Prostate gland (tissue), 2 donors: Measurements from ENCODE around the gene CDT1. TPM values are rescaled to one million over a fixed set of nuclear protein-coding genes. Genes with fewer than 3 reads are reported as not detected.
A peak's percentile ranks its signal among the peaks of the same experiment; 100 is the strongest.

Experiments
- DNase-seq: peaks from one replicate; pipeline ENCODE4 v3.0.0-alpha.2; 2019; ENCODE audit warnings: low spot score
- H3K27ac ChIP-seq, 2 donors: fragments of 200-600 bp; sonication (generic); 2 replicates each; pipeline ENCODE4 v1.5.1; 2017 to 2019
- H3K27me3 ChIP-seq: fragments of 200-600 bp; sonication (generic); replicated peaks from 2 replicates; pipeline ENCODE4 v1.5.1; 2019; ENCODE audit not compliant: insufficient read depth
- H3K36me3 ChIP-seq, 2 donors: fragments of 200-600 bp; sonication (generic); 1 replicate in 1 of 2; 2 replicates in 1 of 2; pipeline versions ENCODE4 v1.5.1 to v1.8.1; 2017 to 2019
- H3K4me1 ChIP-seq: fragments of 200-600 bp; sonication (generic); replicated peaks from 2 replicates; pipeline ENCODE4 v1.5.1; 2019
- H3K4me3 ChIP-seq, 2 donors: fragments of 200-600 bp; sonication (generic); 2 replicates each; pipeline ENCODE4 v1.5.1; 2017 to 2019
- H3K9me3 ChIP-seq: fragments of 200-600 bp; sonication (generic); 2 replicates; pipeline ENCODE4 v1.5.1; 2017
- POLR2A ChIP-seq: fragments of 450-650 bp; IDR thresholded peaks from one replicate; pipeline ENCODE4 v1.6.1; 2016; ENCODE audit warnings: antibody characterized with exemption, mild to moderate bottlenecking
- POLR2AphosphoS5 ChIP-seq: sonication (generic); formaldehyde crosslinking; IDR thresholded peaks from one replicate; pipeline ENCODE4 v1.6.1; 2017; ENCODE audit warnings: antibody characterized with exemption
- WGBS: methylation state at CpG from one replicate; pipeline ENCODE4 v1.1.5; 2018; 5-methylcytosine and 5-hydroxymethylcytosine counted together
- intact Hi-C: fragments of 100-400 bp; cut with DNase I; formaldehyde crosslinking; loops from one replicate; pipeline ENCODE4 v1.14.2; 2022
- total RNA-seq, 2 donors: library from RNA; depleted of rRNA; stranded (reverse); fragments of >200 nt; gene quantifications; one replicate each; pipeline ENCODE4 v1.1.0, GENCODE V29; 2016
- TF ChIP-seq, protein P1 (sequence below), 4 experiments: fragments of 200-600 bp in 2 of 4; fragments of 450-650 bp in 2 of 4; sonication (generic) in 2 of 4; IDR thresholded peaks; 1 replicate in 3 of 4; 2 replicates in 1 of 4; pipeline ENCODE4 v1.5.1; 2016 to 2019; ENCODE audit warnings: antibody characterized with exemption in 4 of 4, mild to moderate bottlenecking in 2 of 4, moderate library complexity in 2 of 4

The CDT1 gene
- total RNA-seq, 2 donors from 2014 or later, result 4.3 to 7.6 TPM

DNA sequence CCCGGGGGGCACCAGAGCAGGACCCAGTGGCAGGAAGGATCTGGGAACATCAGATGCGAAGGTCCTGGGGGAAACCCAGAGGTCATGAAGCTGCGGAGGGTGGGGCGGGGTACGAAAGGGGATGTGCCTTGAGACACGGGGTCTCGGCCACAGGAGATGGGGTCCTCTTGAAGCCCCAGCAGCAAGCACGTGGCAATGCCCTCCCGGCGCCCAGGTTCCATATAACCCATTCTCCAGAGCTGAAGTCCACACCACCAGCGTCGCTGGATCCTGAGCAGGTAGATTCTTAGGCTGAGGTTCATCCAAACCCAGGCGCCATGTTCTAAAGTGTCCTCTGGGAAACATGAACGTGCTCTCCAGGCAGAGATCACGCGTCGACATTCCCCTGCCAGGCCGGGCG lies 39.5 kb upstream of the CDT1 start:
- 93% methylated on average over 19 of the region's 19 CpGs for WGBS
- TF ChIP-seq POLR2A, result no peak
- TF ChIP-seq, protein P1, sequence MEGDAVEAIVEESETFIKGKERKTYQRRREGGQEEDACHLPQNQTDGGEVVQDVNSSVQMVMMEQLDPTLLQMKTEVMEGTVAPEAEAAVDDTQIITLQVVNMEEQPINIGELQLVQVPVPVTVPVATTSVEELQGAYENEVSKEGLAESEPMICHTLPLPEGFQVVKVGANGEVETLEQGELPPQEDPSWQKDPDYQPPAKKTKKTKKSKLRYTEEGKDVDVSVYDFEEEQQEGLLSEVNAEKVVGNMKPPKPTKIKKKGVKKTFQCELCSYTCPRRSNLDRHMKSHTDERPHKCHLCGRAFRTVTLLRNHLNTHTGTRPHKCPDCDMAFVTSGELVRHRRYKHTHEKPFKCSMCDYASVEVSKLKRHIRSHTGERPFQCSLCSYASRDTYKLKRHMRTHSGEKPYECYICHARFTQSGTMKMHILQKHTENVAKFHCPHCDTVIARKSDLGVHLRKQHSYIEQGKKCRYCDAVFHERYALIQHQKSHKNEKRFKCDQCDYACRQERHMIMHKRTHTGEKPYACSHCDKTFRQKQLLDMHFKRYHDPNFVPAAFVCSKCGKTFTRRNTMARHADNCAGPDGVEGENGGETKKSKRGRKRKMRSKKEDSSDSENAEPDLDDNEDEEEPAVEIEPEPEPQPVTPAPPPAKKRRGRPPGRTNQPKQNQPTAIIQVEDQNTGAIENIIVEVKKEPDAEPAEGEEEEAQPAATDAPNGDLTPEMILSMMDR (IDR thresholded peaks at IDR 0.05), result no peak
- no peak for TF ChIP-seq POLR2AphosphoS5
- Histone ChIP-seq H3K9me3 (no peaks in the 10 kb centered on the region), H3K36me3 (no peaks in the 10 kb centered on the region), H3K27me3 (no peaks in the 10 kb centered on the region), H3K4me1 (peaks cover 59% of the 10 kb centered on the region), H3K27ac (peak overlapping the region in 1 of 2 donors; percentile 95), H3K4me3 (no peak overlapping the region)
- no peak for DNase-seq
- intact Hi-C loops, result no loop called here

DNA sequence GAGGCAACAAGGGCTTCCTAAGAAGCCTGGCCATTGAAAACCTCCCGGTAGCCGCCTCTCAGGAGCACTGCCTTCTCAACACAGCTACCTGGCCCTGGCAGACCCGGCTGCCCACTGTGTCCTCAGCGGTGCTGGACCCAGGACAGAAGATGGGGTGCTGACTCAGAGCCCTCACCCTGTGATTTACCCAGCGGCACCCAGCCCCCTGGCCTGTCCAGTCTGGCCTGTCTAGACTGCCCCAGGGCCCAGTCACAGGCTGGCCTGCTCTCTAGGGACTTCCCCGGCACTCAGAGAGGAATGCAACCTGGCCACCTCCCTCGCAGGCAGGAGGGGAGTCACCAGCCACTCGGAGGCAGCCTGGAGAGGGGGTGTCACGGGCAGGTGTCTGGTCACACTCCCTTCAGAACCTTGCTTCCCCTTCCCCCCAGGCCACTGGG lies 38.7 kb upstream of the CDT1 start:
- H3K4me1 ChIP-seq, result peaks cover 61% of the 10 kb centered on the region
- DNase-seq, result peak; percentile 91
- H3K9me3 ChIP-seq, result no peaks in the 10 kb centered on the region
- TF ChIP-seq POLR2A, result no peak
- peak; percentile 89 for TF ChIP-seq POLR2AphosphoS5
- no peak overlapping the region for H3K4me3 ChIP-seq
- intact Hi-C loops, result no loop called here
- H3K36me3 ChIP-seq, result no peaks in the 10 kb centered on the region
- H3K27me3 ChIP-seq, result no peaks in the 10 kb centered on the region
- WGBS, result 36% methylated on average over 9 of the region's 9 CpGs
- H3K27ac ChIP-seq, result peak overlapping the region; percentile 56 to 95

DNA sequence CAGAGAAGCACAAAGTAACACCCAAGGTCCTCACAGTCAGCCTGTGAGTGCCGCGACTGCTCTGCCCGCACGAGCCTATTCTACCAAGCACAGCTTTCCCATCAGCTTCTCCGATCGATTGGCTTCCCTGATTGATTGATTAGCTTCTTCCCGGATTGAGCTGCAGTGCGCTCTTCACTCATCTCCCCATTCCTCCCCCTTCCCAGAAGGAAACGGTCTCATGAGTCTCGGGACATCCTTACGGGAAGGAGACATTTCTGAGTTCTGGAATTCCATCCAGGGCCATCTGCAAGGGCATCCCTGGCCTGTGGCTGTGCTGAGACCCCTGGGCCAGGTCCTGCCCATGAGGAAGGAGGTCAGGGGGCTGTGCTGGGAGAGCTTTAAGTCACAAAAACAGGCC lies 36.6 kb upstream of the CDT1 start:
- Histone ChIP-seq H3K36me3 (no peaks in the 10 kb centered on the region), H3K4me1 (peaks cover 61% of the 10 kb centered on the region), H3K9me3 (no peaks in the 10 kb centered on the region), H3K27me3 (no peaks in the 10 kb centered on the region), H3K27ac (peak overlapping the region in 1 of 2 donors; percentile 54), H3K4me3 (no peak overlapping the region)
- intact Hi-C loops, result no loop called here
- TF ChIP-seq, protein P1 (IDR thresholded peaks at IDR 0.05), result no peak
- TF ChIP-seq POLR2AphosphoS5 (no peak), POLR2A (no peak)
- WGBS, result 79% methylated on average over 11 of the region's 11 CpGs
- no peak for DNase-seq

DNA sequence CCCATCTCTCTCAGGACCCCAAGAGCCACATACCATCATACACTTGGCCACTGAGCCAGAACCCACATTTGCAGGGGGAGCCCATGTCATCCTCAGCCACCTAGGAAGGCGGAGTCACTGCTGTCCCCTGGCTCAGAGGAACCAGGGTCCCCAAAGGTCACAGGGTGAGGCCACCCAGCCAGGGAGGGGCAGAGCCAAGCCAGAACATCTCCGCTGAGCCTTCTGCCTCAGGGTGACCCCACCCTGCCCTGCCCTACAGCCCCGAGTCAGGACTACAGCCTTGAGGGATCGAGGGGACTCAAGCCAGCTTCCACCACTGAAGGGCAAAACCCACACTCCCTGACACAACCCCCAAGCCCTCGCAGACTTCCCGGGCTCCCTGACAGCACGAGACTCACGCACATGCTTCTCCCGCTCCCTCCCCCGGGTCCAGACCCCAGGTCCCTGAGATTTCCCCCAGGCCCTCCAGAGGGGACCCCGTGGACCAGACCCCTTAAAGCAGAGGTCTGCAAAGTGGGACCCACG lies 36.0 kb upstream of the CDT1 start:
- WGBS, result 82% methylated on average over 12 of the region's 12 CpGs
- no peak overlapping the region for H3K4me3 ChIP-seq
- peaks cover 60% of the 10 kb centered on the region for H3K4me1 ChIP-seq
- peak overlapping the region; percentile 38 to 54 for H3K27ac ChIP-seq
- no peaks in the 10 kb centered on the region for H3K36me3 ChIP-seq
- H3K27me3 ChIP-seq, result no peaks in the 10 kb centered on the region
- TF ChIP-seq, protein P1 (IDR thresholded peaks at IDR 0.05), result no peak
- TF ChIP-seq POLR2A, result no peak
- no peak for TF ChIP-seq POLR2AphosphoS5
- no peak for DNase-seq
- intact Hi-C loops, result no loop called here
- H3K9me3 ChIP-seq, result no peaks in the 10 kb centered on the region

DNA sequence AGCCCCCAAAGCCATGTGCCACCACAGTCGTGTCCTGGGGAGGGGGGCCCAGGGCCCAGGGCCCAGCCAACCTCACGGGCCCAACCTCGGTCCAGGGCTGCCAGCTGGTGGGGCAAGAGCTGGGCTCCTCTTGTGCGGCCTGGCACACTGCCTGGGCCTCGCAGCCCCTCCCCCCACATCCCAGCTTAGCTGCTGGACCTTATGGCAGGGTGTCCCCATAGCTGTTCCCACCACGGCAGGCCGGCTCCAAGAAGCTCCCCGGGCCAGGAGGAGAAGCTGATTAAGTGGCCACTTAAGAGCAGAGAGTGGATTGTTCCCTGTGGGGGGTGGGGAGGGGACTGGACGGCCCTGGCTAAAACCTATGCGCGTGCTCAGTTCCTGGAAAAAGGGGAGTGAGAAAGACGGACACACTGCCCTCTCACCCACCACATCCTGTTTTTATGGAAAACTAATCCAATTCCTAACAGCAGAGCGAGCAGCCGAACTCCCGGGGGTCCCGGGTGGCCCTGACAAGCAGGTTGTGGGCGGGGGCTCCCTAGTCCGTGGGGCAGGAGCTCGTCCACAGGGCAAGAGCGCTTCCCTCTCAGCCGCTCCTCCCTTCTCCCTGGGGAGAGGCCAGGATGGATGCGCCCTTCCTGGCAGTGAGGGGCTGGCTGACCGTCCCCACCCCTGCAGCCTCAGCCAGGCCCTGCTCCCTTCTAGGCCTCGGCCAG lies 35.4 kb upstream of the CDT1 start:
- intact Hi-C loops, result no loop called here
- Histone ChIP-seq H3K9me3 (no peaks in the 10 kb centered on the region), H3K27ac (peak overlapping the region; percentile 38 to 54), H3K4me1 (peaks cover 61% of the 10 kb centered on the region), H3K27me3 (no peaks in the 10 kb centered on the region), H3K36me3 (no peaks in the 10 kb centered on the region), H3K4me3 (no peak overlapping the region)
- TF ChIP-seq, protein P1 (IDR thresholded peaks at IDR 0.05), result no peak
- TF ChIP-seq POLR2A (no peak), POLR2AphosphoS5 (no peak)
- WGBS, result 42% methylated on average over 24 of the region's 24 CpGs
- no peak for DNase-seq
